Astrocyte (in vitro differentiated cells and primary cell): ENCODE data around the gene ANKRD39. TPM values are rescaled to one million over a fixed set of nuclear protein-coding genes. Genes with fewer than 3 reads are reported as not detected.

Experiments
- DNase-seq: peaks from one replicate; pipeline ENCODE4 v3.0.0-alpha.2; 2010; ENCODE audit warnings: low read depth
- FAIRE-seq: peaks from 2 replicates; lab custom pipeline; 2011; peaks lifted over from hg19 to GRCh38; lab: Jason Lieb, UNC
- H2AFZ ChIP-seq: 2 replicates; pipeline ENCODE4 v1.6.0; 2012; ENCODE audit warnings: low read depth, low read length, inconsistent platforms
- H3K27ac ChIP-seq: 2 replicates; pipeline ENCODE4 v1.5.1; 2011; ENCODE audit warnings: low read depth, low read length, inconsistent platforms
- H3K27me3 ChIP-seq: 2 replicates; pipeline ENCODE4 v1.6.0; 2011; ENCODE audit warnings: low read length, inconsistent platforms; ENCODE audit not compliant: insufficient read depth
- H3K36me3 ChIP-seq: 2 replicates; pipeline ENCODE4 v1.5.1; 2011; ENCODE audit warnings: low read length, inconsistent platforms; ENCODE audit not compliant: insufficient read depth
- H3K4me1 ChIP-seq: 2 replicates; pipeline ENCODE4 v1.5.1; 2011; ENCODE audit warnings: low read length, inconsistent platforms; ENCODE audit not compliant: insufficient read depth
- H3K4me2 ChIP-seq: 2 replicates; pipeline ENCODE4 v1.6.0; 2012; ENCODE audit warnings: low read length, inconsistent platforms
- H3K4me3 ChIP-seq: 2 replicates; pipeline ENCODE4 v1.5.1; 2011; ENCODE audit warnings: low read depth, mild to moderate bottlenecking, low read length, inconsistent platforms; ENCODE audit not compliant: insufficient read depth
- H3K79me2 ChIP-seq: 2 replicates; pipeline ENCODE4 v1.6.0; 2012; ENCODE audit warnings: mild to moderate bottlenecking, low read length, inconsistent platforms; ENCODE audit not compliant: insufficient read depth
- H3K9ac ChIP-seq: 2 replicates; pipeline ENCODE4 v1.6.0; 2012; ENCODE audit warnings: mild to moderate bottlenecking, low read length, inconsistent platforms
- H3K9me3 ChIP-seq: 2 replicates; pipeline ENCODE4 v1.5.1; 2012; ENCODE audit warnings: low read depth, mild to moderate bottlenecking, low read length, inconsistent platforms; ENCODE audit not compliant: insufficient read depth
- H4K20me1 ChIP-seq: 2 replicates; pipeline ENCODE4 v1.6.0; 2012; ENCODE audit warnings: low read length, inconsistent platforms; ENCODE audit not compliant: insufficient read depth
- H3K27ac Mint-ChIP-seq: one replicate; pipeline ENCODE4 v1.8.0; 2021; ENCODE audit warnings: mild to moderate bottlenecking, mixed read lengths; ENCODE audit not compliant: unreplicated experiment
- H3K27me3 Mint-ChIP-seq: one replicate; pipeline ENCODE4 v1.8.0; 2021; ENCODE audit warnings: low read depth, mixed read lengths; ENCODE audit not compliant: unreplicated experiment
- H3K36me3 Mint-ChIP-seq: one replicate; pipeline ENCODE4 v1.8.0; 2021; ENCODE audit warnings: low read depth, mixed read lengths; ENCODE audit not compliant: unreplicated experiment
- H3K4me1 Mint-ChIP-seq: one replicate; pipeline ENCODE4 v1.8.0; 2021; ENCODE audit warnings: low read depth, mixed read lengths; ENCODE audit not compliant: unreplicated experiment
- H3K4me3 Mint-ChIP-seq: one replicate; pipeline ENCODE4 v1.8.0; 2021; ENCODE audit warnings: mild to moderate bottlenecking, moderate library complexity, mixed read lengths; ENCODE audit not compliant: unreplicated experiment
- H3K9me3 Mint-ChIP-seq: one replicate; pipeline ENCODE4 v1.8.0; 2021; ENCODE audit warnings: mild to moderate bottlenecking, mixed read lengths; ENCODE audit not compliant: unreplicated experiment
- EZH2 ChIP-seq: IDR thresholded peaks from 2 replicates; pipeline ENCODE4 v1.6.1; 2012; ENCODE audit warnings: mild to moderate bottlenecking, low read length, inconsistent platforms; ENCODE audit not compliant: insufficient read depth
- total RNA-seq: library from RNA; stranded (reverse); gene quantifications from 2 replicates; pipeline ENCODE4 v1.2.1, GENCODE V29; 2021
- TF ChIP-seq, protein P1 (sequence below): IDR thresholded peaks from 2 replicates; pipeline ENCODE4 v1.5.1; 2011; ENCODE audit warnings: low read depth, mild to moderate bottlenecking, inconsistent platforms, low read length, moderate library complexity; ENCODE audit not compliant: insufficient read depth

The ANKRD39 gene
- total RNA-seq, 1 donor from 2014 or later: 13.7 TPM

DNA sequence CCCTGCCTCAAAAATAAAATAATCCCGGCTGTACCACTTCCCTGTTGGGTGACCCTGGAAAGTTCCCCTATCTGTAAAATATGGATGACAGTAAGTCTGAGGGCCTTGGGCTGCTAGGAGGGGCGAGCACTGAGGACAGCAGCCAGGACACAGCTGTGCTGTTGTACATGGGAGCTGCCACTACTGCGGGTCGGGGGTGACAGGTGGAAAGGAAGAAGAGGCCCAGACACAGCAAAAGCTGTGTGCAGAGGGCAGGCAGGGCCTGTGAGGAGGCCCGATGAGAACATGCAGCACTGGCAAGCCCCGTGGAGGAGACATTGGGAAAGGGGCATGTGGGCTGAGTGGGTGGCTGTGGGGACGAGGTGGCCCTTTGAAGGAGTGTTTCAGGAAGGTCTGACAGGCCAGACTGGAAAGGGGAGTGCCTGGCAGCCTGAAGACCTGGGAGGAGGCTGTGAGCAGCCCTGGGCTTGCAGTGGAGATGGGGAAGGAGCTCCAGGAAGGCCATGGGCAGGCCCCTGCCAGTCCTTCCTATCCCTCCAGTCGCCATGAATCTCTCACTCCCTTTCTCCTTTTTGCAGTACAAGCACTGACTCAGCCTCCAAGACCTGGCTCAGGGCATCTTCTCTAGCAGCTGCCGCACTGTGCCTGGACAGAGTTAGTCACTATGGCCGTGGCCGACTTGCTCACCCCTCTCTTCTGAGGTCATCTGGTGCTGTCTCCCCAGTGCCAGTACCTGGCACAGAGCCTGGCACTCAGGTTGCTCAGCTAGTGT, 41.0 kb upstream of the ANKRD39 start:
- H3K36me3 Mint-ChIP-seq: no peaks in the 10 kb centered on the region
- peak overlapping the region; percentile 41 for H3K27ac Mint-ChIP-seq
- no peaks in the 10 kb centered on the region for H3K36me3 ChIP-seq
- no peaks in the 10 kb centered on the region for H4K20me1 ChIP-seq
- H3K4me3 ChIP-seq: no peak overlapping the region
- H3K4me2 ChIP-seq: no peak overlapping the region
- H3K27me3 Mint-ChIP-seq: peaks cover 25% of the 10 kb centered on the region
- H3K4me3 Mint-ChIP-seq: no peak overlapping the region
- H3K9ac ChIP-seq: no peak overlapping the region
- no peaks in the 10 kb centered on the region for H3K4me1 ChIP-seq
- TF ChIP-seq, protein P1, sequence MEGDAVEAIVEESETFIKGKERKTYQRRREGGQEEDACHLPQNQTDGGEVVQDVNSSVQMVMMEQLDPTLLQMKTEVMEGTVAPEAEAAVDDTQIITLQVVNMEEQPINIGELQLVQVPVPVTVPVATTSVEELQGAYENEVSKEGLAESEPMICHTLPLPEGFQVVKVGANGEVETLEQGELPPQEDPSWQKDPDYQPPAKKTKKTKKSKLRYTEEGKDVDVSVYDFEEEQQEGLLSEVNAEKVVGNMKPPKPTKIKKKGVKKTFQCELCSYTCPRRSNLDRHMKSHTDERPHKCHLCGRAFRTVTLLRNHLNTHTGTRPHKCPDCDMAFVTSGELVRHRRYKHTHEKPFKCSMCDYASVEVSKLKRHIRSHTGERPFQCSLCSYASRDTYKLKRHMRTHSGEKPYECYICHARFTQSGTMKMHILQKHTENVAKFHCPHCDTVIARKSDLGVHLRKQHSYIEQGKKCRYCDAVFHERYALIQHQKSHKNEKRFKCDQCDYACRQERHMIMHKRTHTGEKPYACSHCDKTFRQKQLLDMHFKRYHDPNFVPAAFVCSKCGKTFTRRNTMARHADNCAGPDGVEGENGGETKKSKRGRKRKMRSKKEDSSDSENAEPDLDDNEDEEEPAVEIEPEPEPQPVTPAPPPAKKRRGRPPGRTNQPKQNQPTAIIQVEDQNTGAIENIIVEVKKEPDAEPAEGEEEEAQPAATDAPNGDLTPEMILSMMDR: no peak
- no peak for TF ChIP-seq EZH2
- peak overlapping the region; percentile 34 for H2AFZ ChIP-seq
- no peaks in the 10 kb centered on the region for H3K79me2 ChIP-seq
- DNase-seq: peak; percentile 25
- peaks cover 9% of the 10 kb centered on the region for H3K4me1 Mint-ChIP-seq
- FAIRE-seq: no peak
- H3K27me3 ChIP-seq: no peaks in the 10 kb centered on the region
- H3K27ac ChIP-seq: no peak overlapping the region
- no peaks in the 10 kb centered on the region for H3K9me3 ChIP-seq
- no peaks in the 10 kb centered on the region for H3K9me3 Mint-ChIP-seq

DNA sequence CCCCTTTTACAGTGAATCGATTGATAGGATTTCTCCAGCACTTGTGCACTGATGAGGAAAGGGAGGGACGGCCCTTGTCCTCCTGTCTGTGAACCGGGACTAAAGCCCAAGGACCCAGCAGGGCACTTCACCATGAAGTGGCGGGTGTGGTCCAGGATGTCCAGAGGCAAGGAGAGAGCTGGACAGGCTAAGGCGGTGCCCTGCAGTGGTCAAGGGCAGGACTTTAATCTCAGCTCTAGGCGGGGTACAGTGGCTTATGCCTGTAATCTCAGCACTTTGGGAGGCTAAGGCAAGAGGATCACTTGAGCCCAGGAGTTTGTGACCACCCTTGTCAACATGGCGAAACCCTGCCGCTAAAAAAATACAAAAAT, 40.3 kb upstream of the ANKRD39 start:
- Histone ChIP-seq H3K4me2 (no peak overlapping the region), H3K4me3 (no peak overlapping the region), H3K4me1 (no peaks in the 10 kb centered on the region), H3K27ac (no peak overlapping the region), H3K79me2 (no peaks in the 10 kb centered on the region), H3K9ac (no peak overlapping the region), H4K20me1 (no peaks in the 10 kb centered on the region), H3K27me3 (no peaks in the 10 kb centered on the region), H3K9me3 (no peaks in the 10 kb centered on the region), H3K36me3 (no peaks in the 10 kb centered on the region), H2AFZ (no peak overlapping the region)
- Mint-ChIP-seq H3K4me3 (no peak overlapping the region), H3K27ac (no peak overlapping the region), H3K9me3 (no peaks in the 10 kb centered on the region), H3K27me3 (peaks cover 26% of the 10 kb centered on the region), H3K4me1 (peaks cover 9% of the 10 kb centered on the region), H3K36me3 (no peaks in the 10 kb centered on the region)
- no peak for TF ChIP-seq EZH2
- TF ChIP-seq, protein P1: no peak
- FAIRE-seq (no peak), DNase-seq (no peak)

DNA sequence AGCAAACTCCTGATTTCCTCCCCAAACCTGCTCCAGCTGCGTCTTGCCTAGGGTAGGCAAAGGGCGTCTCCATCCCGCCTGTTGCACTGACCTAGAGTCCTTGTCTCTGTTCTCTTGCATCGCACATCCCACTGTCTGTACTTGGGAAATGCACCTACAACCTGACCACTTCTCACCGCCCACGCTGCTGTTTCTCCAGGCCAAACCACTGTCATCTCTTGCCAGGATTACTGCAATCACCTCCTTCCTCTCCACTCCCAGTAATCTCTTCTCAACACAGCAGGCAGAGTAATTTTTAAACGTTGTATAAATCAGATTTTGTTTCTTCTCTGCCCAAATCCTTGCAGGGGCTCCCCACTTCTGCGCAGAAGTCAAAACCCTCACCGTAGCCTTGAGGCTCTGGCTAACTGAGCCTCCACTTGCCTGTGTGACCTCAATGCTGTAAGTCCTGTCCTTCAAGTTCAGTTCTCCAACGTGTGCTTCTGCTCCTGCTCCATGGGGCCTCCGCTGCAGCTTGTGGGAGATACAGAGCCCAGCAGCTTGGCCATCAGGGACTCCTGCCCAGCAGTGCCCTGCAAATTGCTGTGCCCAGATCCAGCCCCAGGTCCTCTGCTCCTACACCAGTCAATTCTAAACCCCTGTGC, 39.8 kb upstream of the ANKRD39 start:
- H4K20me1 ChIP-seq: no peaks in the 10 kb centered on the region
- H3K27me3 Mint-ChIP-seq: peaks cover 28% of the 10 kb centered on the region
- H3K79me2 ChIP-seq: no peaks in the 10 kb centered on the region
- no peak overlapping the region for H3K4me2 ChIP-seq
- no peaks in the 10 kb centered on the region for H3K4me1 ChIP-seq
- H3K36me3 ChIP-seq: no peaks in the 10 kb centered on the region
- H3K36me3 Mint-ChIP-seq: no peaks in the 10 kb centered on the region
- TF ChIP-seq EZH2: no peak
- TF ChIP-seq, protein P1: no peak
- no peak overlapping the region for H3K4me3 Mint-ChIP-seq
- FAIRE-seq (no peak), DNase-seq (peak; percentile 46)
- H3K4me3 ChIP-seq: no peak overlapping the region
- H3K4me1 Mint-ChIP-seq: peaks cover 11% of the 10 kb centered on the region
- no peaks in the 10 kb centered on the region for H3K27me3 ChIP-seq
- H3K9me3 ChIP-seq: no peaks in the 10 kb centered on the region
- H3K27ac ChIP-seq: no peak overlapping the region
- no peaks in the 10 kb centered on the region for H3K9me3 Mint-ChIP-seq
- H3K9ac ChIP-seq: no peak overlapping the region
- H2AFZ ChIP-seq: no peak overlapping the region
- no peak overlapping the region for H3K27ac Mint-ChIP-seq
